ENCODE measurements around the gene ASPHD2. TPM values are rescaled to one million over a fixed set of nuclear protein-coding genes. Genes with fewer than 3 reads are reported as not detected.

ASPHD2 gene
- polyA plus RNA-seq, 1 donor from 2014 or later = 18.7 TPM

- Histone ChIP-seq H3K79me2 (replicated peaks; ENCODE audit: insufficient read depth, low read length) (peaks cover 7% of the 10 kb centered on the region), H3K9me3 (ENCODE audit: low read length) (no peaks in the 10 kb centered on the region), H3K27ac (ENCODE audit: low read length) (peak overlapping the region; percentile 79), H3K9ac (ENCODE audit: low read length) (peak overlapping the region; percentile 55), H3K4me3 (ENCODE audit: low read length) (peak overlapping the region; percentile 50), H3F3A (ENCODE audit: insufficient read depth, low read length, poor library complexity, severe bottlenecking) (no peaks in the 10 kb centered on the region), H4K20me1 (ENCODE audit: insufficient read depth) (no peaks in the 10 kb centered on the region), H2AFZ (ENCODE audit: low read depth, low read length) (no peak overlapping the region), H3K9me2 (ENCODE audit: insufficient read depth, low read length) (no peaks in the 10 kb centered on the region), H3K36me3 (ENCODE audit: insufficient read depth, low read length) (peaks cover 10% of the 10 kb centered on the region), H3K27me3 (ENCODE audit: insufficient read depth, low read depth, low read length) (no peaks in the 10 kb centered on the region), H3K4me2 (ENCODE audit: low read length) (peak overlapping the region; percentile 79)
- TF ChIP-seq TAF1 (IDR thresholded peaks at IDR 0.05; ENCODE audit: low read depth) (no peak), SMC3 (conservative IDR thresholded peaks at IDR 0.05; ENCODE audit: poor library complexity) (peak; percentile 16)
These were observed 33.6 kb downstream of the ASPHD2 start for GRCh38 chr22:26462641-26463040.

- Histone ChIP-seq H2AFZ (ENCODE audit: low read depth, low read length) (no peak overlapping the region), H3K27me3 (ENCODE audit: insufficient read depth, low read depth, low read length) (no peaks in the 10 kb centered on the region), H3K4me2 (ENCODE audit: low read length) (peak overlapping the region; percentile 79), H4K20me1 (ENCODE audit: insufficient read depth) (no peaks in the 10 kb centered on the region), H3K9ac (ENCODE audit: low read length) (peak overlapping the region; percentile 55), H3K9me2 (ENCODE audit: insufficient read depth, low read length) (no peaks in the 10 kb centered on the region), H3K9me3 (ENCODE audit: low read length) (no peaks in the 10 kb centered on the region), H3K4me3 (ENCODE audit: low read length) (peak overlapping the region; percentile 50), H3K79me2 (replicated peaks; ENCODE audit: insufficient read depth, low read length) (peaks cover 7% of the 10 kb centered on the region), H3K36me3 (ENCODE audit: insufficient read depth, low read length) (peaks cover 11% of the 10 kb centered on the region), H3F3A (ENCODE audit: insufficient read depth, low read length, poor library complexity, severe bottlenecking) (no peaks in the 10 kb centered on the region), H3K27ac (ENCODE audit: low read length) (peak overlapping the region; percentile 79)
- TF ChIP-seq REST (IDR thresholded peaks at IDR 0.05; ENCODE audit: borderline replicate concordance) (peak; percentile 46), SMC3 (conservative IDR thresholded peaks at IDR 0.05; ENCODE audit: poor library complexity) (peak; percentile 27), EP300 (conservative IDR thresholded peaks at IDR 0.05; ENCODE audit: poor library complexity, severe bottlenecking) (peak; percentile 22), TAF1 (IDR thresholded peaks at IDR 0.05; ENCODE audit: low read depth) (no peak), CTCF (IDR thresholded peaks at IDR 0.05; ENCODE audit: poor library complexity, severe bottlenecking) (no peak), MXI1 (conservative IDR thresholded peaks at IDR 0.05; ENCODE audit: poor library complexity, severe bottlenecking) (no peak)
These were observed 34.1 kb downstream of the ASPHD2 start for GRCh38 chr22:26463101-26463661.

- Histone ChIP-seq H4K20me1 (ENCODE audit: insufficient read depth) (no peaks in the 10 kb centered on the region), H3K4me3 (ENCODE audit: low read length) (peak overlapping the region; percentile 50), H3K79me2 (replicated peaks; ENCODE audit: insufficient read depth, low read length) (peaks cover 7% of the 10 kb centered on the region), H3K9me2 (ENCODE audit: insufficient read depth, low read length) (no peaks in the 10 kb centered on the region), H3K9ac (ENCODE audit: low read length) (peak overlapping the region; percentile 55), H3K36me3 (ENCODE audit: insufficient read depth, low read length) (peaks cover 13% of the 10 kb centered on the region), H3K27me3 (ENCODE audit: insufficient read depth, low read depth, low read length) (no peaks in the 10 kb centered on the region), H3F3A (ENCODE audit: insufficient read depth, low read length, poor library complexity, severe bottlenecking) (no peaks in the 10 kb centered on the region), H3K27ac (ENCODE audit: low read length) (peak overlapping the region; percentile 79), H2AFZ (ENCODE audit: low read depth, low read length) (no peak overlapping the region), H3K4me2 (ENCODE audit: low read length) (peak overlapping the region; percentile 79), H3K9me3 (ENCODE audit: low read length) (no peaks in the 10 kb centered on the region)
- TF ChIP-seq TAF1 (IDR thresholded peaks at IDR 0.05; ENCODE audit: low read depth) (no peak), CTCF (IDR thresholded peaks at IDR 0.05; ENCODE audit: poor library complexity, severe bottlenecking) (no peak), POLR2AphosphoS5 (IDR thresholded peaks at IDR 0.05) (no peak), RAD21 (conservative IDR thresholded peaks at IDR 0.05) (no peak), EZH2 (IDR thresholded peaks at IDR 0.05; ENCODE audit: borderline replicate concordance, insufficient read depth, low read length, poor library complexity, severe bottlenecking) (no peak), EP300 (conservative IDR thresholded peaks at IDR 0.05; ENCODE audit: poor library complexity, severe bottlenecking) (no peak), MXI1 (conservative IDR thresholded peaks at IDR 0.05; ENCODE audit: poor library complexity, severe bottlenecking) (no peak), SMC3 (conservative IDR thresholded peaks at IDR 0.05; ENCODE audit: poor library complexity) (no peak), REST (IDR thresholded peaks at IDR 0.05; ENCODE audit: borderline replicate concordance) (no peak)
These were observed 34.6 kb downstream of the ASPHD2 start for GRCh38 chr22:26463688-26464087.

Data from neural cell (in vitro differentiated cells).